Endothelial cell of umbilical vein (primary cell): ENCODE data around the gene C4orf17. TPM values are rescaled to one million over a fixed set of nuclear protein-coding genes. Genes with fewer than 3 reads are reported as not detected.

Experiments
- BruUV-seq: library from RNA; stranded (reverse); fragments of 400-500 nt; replicated peaks from 2 replicates; lab custom pipeline; 2021; lab: Mats Ljungman, UMichigan
- CTCF ChIA-PET: fragments of 300-600, 350-600 bp; sonication (Branson Sonifier 250); formaldehyde crosslinking; loops from one replicate; lab custom pipeline; 2021; ENCODE audit warnings: antibody characterized with exemption, inconsistent platforms; lab: Charles Lee
- POLR2A ChIA-PET: fragments of 300-600, 350-600 bp; sonication (Branson Sonifier 250); formaldehyde crosslinking; loops from one replicate; lab custom pipeline; 2021; ENCODE audit warnings: antibody characterized with exemption, inconsistent platforms; lab: Charles Lee
- DNase-seq: peaks from one replicate; pipeline ENCODE4 v3.0.0-alpha.2; 2011; ENCODE audit warnings: low read depth, low spot score
- FAIRE-seq: peaks from 2 replicates; lab custom pipeline; 2011; peaks lifted over from hg19 to GRCh38; lab: Jason Lieb, UNC
- H2AFZ ChIP-seq: 2 replicates; pipeline ENCODE4 v1.6.0; 2012; ENCODE audit warnings: low read depth, low read length, control low read depth, inconsistent platforms
- H3K27ac ChIP-seq: 2 replicates; pipeline ENCODE4 v1.5.1; 2011; ENCODE audit warnings: low read depth, mild to moderate bottlenecking, control low read depth, low read length, moderate library complexity; ENCODE audit not compliant: insufficient read depth
- H3K27me3 ChIP-seq, 2 experiments: 2 replicates each; pipeline versions ENCODE4 v1.6.0 to v1.6.1; 2011; ENCODE audit warnings: low read length in 2 of 2, mixed read lengths in 1 of 2; ENCODE audit not compliant: control insufficient read depth in 2 of 2, insufficient read depth in 2 of 2
- H3K36me3 ChIP-seq, 2 experiments: 2 replicates in 1 of 2; 3 replicates in 1 of 2; pipeline ENCODE4 v1.5.1; 2011; ENCODE audit warnings: low read length in 2 of 2, mild to moderate bottlenecking in 1 of 2, moderate library complexity in 1 of 2; ENCODE audit not compliant: control insufficient read depth in 2 of 2, insufficient read depth in 2 of 2; ENCODE audit errors: extremely low read depth in 1 of 2
- H3K4me1 ChIP-seq: 3 replicates; pipeline ENCODE4 v1.5.1; 2011; ENCODE audit warnings: mild to moderate bottlenecking, low read length; ENCODE audit not compliant: control insufficient read depth, insufficient read depth; ENCODE audit errors: extremely low read depth
- H3K4me2 ChIP-seq: 2 replicates; pipeline ENCODE4 v1.6.1; 2011; ENCODE audit warnings: low read length, control low read depth, mixed read lengths; ENCODE audit not compliant: insufficient read depth
- H3K4me3 ChIP-seq, 3 experiments: fragments of 200-600 bp in 1 of 3; sonication (generic), shearing (Covaris generic) in 1 of 3; replicated peaks in 1 of 3; 2 replicates each; pipeline ENCODE4 v1.5.1; 2011 to 2016; ENCODE audit warnings: control low read depth in 3 of 3, low read length in 3 of 3, mild to moderate bottlenecking in 2 of 3, inconsistent platforms in 1 of 3, low read depth in 1 of 3, moderate library complexity in 1 of 3; ENCODE audit not compliant: insufficient read depth in 1 of 3
- H3K79me2 ChIP-seq: 2 replicates; pipeline ENCODE4 v1.6.0; 2012; ENCODE audit warnings: low read length, inconsistent platforms; ENCODE audit not compliant: control insufficient read depth, insufficient read depth
- H3K9ac ChIP-seq: replicated peaks from 2 replicates; pipeline ENCODE3; 2011; ENCODE audit warnings: low read length, control low read depth; ENCODE audit not compliant: insufficient read depth; ENCODE audit errors: extremely low read depth
- H3K9me1 ChIP-seq: replicated peaks from 3 replicates; pipeline ENCODE4 v1.6.0; 2011; ENCODE audit warnings: mild to moderate bottlenecking, low read length; ENCODE audit not compliant: control insufficient read depth, insufficient read depth; ENCODE audit errors: extremely low read depth
- H3K9me3 ChIP-seq: replicated peaks from 2 replicates; pipeline ENCODE4 v1.5.1; 2012; ENCODE audit warnings: low read length, inconsistent platforms; ENCODE audit not compliant: control insufficient read depth, insufficient read depth
- H4K20me1 ChIP-seq: replicated peaks from 2 replicates; pipeline ENCODE3; 2011; ENCODE audit warnings: mild to moderate bottlenecking, low read length; ENCODE audit not compliant: control insufficient read depth, insufficient read depth; ENCODE audit errors: extremely low read depth
- EZH2 ChIP-seq: IDR thresholded peaks from 2 replicates; pipeline ENCODE4 v1.6.1; 2012; ENCODE audit warnings: borderline replicate concordance, low read depth, mild to moderate bottlenecking, moderate library complexity, low read length, inconsistent platforms; ENCODE audit not compliant: severe bottlenecking
- FOS ChIP-seq: IDR thresholded peaks from 2 replicates; pipeline ENCODE4 v1.6.1; 2011; ENCODE audit warnings: mild to moderate bottlenecking, low read length, moderate library complexity, borderline replicate concordance; ENCODE audit not compliant: insufficient read depth
- JUN ChIP-seq: IDR thresholded peaks from 2 replicates; pipeline ENCODE4 v1.6.1; 2011; ENCODE audit warnings: borderline replicate concordance, low read depth; ENCODE audit not compliant: insufficient read length, insufficient read depth
- POLR2A ChIP-seq: IDR thresholded peaks from 2 replicates; pipeline ENCODE4 v1.6.1; 2012; ENCODE audit warnings: low read depth, mild to moderate bottlenecking, control low read depth, low read length
- POLR2AphosphoS5 ChIP-seq: IDR thresholded peaks from 2 replicates; pipeline ENCODE4 v1.6.1; 2012; ENCODE audit warnings: low read depth, mild to moderate bottlenecking, control low read depth, low read length, moderate library complexity; ENCODE audit not compliant: insufficient read depth
- dilution Hi-C: fragments of 300-500 bp; cut with MboI; formaldehyde crosslinking; loops from one replicate; pipeline ENCODE4 v1.15.0; 2019; ENCODE audit warnings: low sequenced_read_pairs; ENCODE audit not compliant: extremely low pct_ligation_motif_present
- intact Hi-C: fragments of 100-400 bp; cut with micrococcal nuclease; formaldehyde crosslinking; loops from one replicate; pipeline ENCODE4 v1.10.0; 2022
- polyA plus RNA-seq, 4 experiments: library from polyadenylated mRNA; depleted of rRNA in 3 of 4; stranded (reverse) in 3 of 4; unstranded in 1 of 4; fragments of >200 nt; gene quantifications; 2 replicates each; pipeline versions ENCODE4 v1.2.1 to v1.2.3, GENCODE V29; 2011 to 2012; ENCODE audit warnings: missing spikeins in 1 of 4
- total RNA-seq: library from RNA; stranded (reverse); gene quantifications from 2 replicates; pipeline ENCODE4 v1.2.3, GENCODE V29; 2021
- TF ChIP-seq, protein P1 (sequence below): IDR thresholded peaks from 2 replicates; pipeline ENCODE4 v1.6.1; 2011; ENCODE audit not compliant: insufficient read depth, insufficient read length

Gene C4orf17
- total and polyA plus RNA-seq, 2 donors (not counting 3 experiments of a cell fraction or from before 2014, with no cell fraction given): not detected

DNA sequence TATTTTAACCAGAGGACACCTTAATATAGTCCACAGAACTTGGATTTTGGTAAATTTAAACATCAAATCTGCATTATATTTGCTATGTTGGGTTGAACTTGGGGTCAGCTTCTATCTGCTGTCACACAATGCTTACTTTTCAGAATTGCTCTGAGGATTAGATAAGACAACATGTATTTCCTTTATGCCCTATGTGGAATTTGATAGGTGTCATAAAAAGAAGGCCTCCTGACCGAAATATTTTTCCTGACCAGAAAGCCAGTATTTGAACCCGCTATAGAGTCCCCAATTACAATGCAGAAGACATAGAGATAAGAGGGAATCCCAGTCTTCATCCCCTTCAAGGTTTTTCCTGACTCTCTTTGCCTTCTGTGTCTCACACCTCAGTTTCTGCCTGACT, 67.9 kb downstream of the C4orf17 start:
- dilution Hi-C loops (no loop called here), intact Hi-C loops (loop anchor here (10.0 kb wide), 1 partner anchor 1266 kb away; no protein-coding TSS in a partner anchor)
- ChIA-PET CTCF (no interaction called here), POLR2A (no interaction called here)
- no peak for TF ChIP-seq POLR2A
- TF ChIP-seq, protein P1, sequence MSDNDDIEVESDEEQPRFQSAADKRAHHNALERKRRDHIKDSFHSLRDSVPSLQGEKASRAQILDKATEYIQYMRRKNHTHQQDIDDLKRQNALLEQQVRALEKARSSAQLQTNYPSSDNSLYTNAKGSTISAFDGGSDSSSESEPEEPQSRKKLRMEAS: no peak
- no peak for TF ChIP-seq FOS
- TF ChIP-seq JUN: no peak
- TF ChIP-seq POLR2AphosphoS5: no peak
- Histone ChIP-seq H3K27me3 (peaks cover 3 to 4% of the 10 kb centered on the region in 2 experiments), H3K4me2 (no peak overlapping the region), H3K27ac (no peak overlapping the region), H2AFZ (no peak overlapping the region), H3K9me1 (no peaks in the 10 kb centered on the region), H3K4me3 (no peak overlapping the region), H3K36me3 (no peaks in the 10 kb centered on the region), H3K4me1 (no peaks in the 10 kb centered on the region), H3K79me2 (no peaks in the 10 kb centered on the region), H4K20me1 (no peaks in the 10 kb centered on the region), H3K9ac (no peak overlapping the region), H3K9me3 (no peaks in the 10 kb centered on the region)
- FAIRE-seq (no peak), DNase-seq (no peak)
- no TSS peak for BruUV-seq

DNA sequence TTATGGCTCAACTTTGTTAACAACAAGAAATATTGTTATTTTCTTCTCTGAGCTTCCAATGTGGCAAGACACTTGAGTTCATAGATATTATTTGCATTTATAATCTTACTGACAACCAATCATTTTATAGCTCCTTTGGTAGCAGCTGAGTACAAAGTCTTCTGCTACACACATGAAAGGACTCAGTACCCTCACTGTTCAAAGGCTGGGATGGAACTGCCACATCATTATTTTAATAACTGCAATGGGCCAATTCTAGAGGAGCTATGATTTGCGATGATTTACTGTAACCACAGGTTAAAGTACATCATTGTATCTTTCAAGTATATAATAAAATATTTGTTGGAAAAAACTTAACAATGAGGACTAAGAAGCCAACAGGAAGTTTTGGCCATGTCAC, 74.7 kb downstream of the C4orf17 start:
- intact Hi-C loops (no loop called here), dilution Hi-C loops (no loop called here)

More for the DNA sequence above, 74.7 kb downstream of the C4orf17 start:
- Histone ChIP-seq H3K27ac (no peak overlapping the region), H3K4me2 (no peak overlapping the region), H3K4me1 (no peaks in the 10 kb centered on the region), H2AFZ (no peak overlapping the region), H3K9me3 (no peaks in the 10 kb centered on the region), H3K27me3 (peaks cover 0 to 8% of the 10 kb centered on the region in 2 experiments), H3K36me3 (no peaks in the 10 kb centered on the region), H4K20me1 (no peaks in the 10 kb centered on the region), H3K4me3 (no peak overlapping the region), H3K79me2 (no peaks in the 10 kb centered on the region), H3K9me1 (no peaks in the 10 kb centered on the region), H3K9ac (no peak overlapping the region)
- DNase-seq (no peak), FAIRE-seq (no peak)
- no TSS peak for BruUV-seq
- POLR2A ChIA-PET: no interaction called here
- CTCF ChIA-PET: interaction anchor here (1.4 kb wide), 1 partner anchor 18 kb away, joined by 3 read pairs; no protein-coding TSS in a partner anchor
- no peak for TF ChIP-seq EZH2
